ENCODE results near the gene CDC42EP1. TPM values are rescaled to one million over a fixed set of nuclear protein-coding genes. Genes with fewer than 3 reads are reported as not detected.

CDC42EP1 gene
- polyA plus RNA-seq, 3 donors, result 5.9 to 13.2 (median 8.5) TPM

DNA sequence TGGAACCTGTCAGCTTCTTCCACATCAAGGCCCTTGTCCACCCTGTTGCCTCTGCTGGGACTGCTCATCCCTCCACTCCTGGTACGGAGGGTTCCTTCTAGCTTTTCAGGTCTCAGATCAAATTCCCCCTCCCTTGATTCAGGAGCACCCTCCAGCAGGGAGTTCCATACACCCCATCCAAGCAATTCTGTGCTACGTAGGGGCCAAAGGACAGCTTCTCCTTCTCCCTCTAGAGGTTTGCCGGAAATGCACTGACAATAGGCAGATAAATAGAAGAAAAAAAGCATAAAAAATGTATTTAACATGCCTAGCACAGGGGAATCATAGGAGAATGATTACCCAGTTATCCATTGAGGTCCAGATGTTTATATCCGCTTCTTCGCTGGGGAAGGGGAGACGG, 37.8 kb upstream of the CDC42EP1 start:
- TF ChIP-seq, protein P1, sequence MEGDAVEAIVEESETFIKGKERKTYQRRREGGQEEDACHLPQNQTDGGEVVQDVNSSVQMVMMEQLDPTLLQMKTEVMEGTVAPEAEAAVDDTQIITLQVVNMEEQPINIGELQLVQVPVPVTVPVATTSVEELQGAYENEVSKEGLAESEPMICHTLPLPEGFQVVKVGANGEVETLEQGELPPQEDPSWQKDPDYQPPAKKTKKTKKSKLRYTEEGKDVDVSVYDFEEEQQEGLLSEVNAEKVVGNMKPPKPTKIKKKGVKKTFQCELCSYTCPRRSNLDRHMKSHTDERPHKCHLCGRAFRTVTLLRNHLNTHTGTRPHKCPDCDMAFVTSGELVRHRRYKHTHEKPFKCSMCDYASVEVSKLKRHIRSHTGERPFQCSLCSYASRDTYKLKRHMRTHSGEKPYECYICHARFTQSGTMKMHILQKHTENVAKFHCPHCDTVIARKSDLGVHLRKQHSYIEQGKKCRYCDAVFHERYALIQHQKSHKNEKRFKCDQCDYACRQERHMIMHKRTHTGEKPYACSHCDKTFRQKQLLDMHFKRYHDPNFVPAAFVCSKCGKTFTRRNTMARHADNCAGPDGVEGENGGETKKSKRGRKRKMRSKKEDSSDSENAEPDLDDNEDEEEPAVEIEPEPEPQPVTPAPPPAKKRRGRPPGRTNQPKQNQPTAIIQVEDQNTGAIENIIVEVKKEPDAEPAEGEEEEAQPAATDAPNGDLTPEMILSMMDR (IDR thresholded peaks at IDR 0.05), result no peak
- Histone ChIP-seq H3K4me3 (replicated peaks in 1 of 3; ENCODE audit: low read depth in 2 of 3, low read length in 3 of 3) (no peak overlapping the region), H3K36me3 (replicated peaks in 1 of 2; ENCODE audit: control insufficient read depth in 1 of 2, insufficient read depth in 2 of 2, low read length in 2 of 2) (no peaks in the 10 kb centered on the region), H2AFZ (ENCODE audit: insufficient read depth, low read depth, low read length, poor library complexity, severe bottlenecking) (no peak overlapping the region), H3K4me1 (ENCODE audit: control insufficient read depth in 1 of 2, insufficient read depth in 2 of 2, low read length in 2 of 2) (peaks cover 4 to 19% of the 10 kb centered on the region in 2 donors), H3K4me2 (replicated peaks; ENCODE audit: extremely low read depth, low read length, poor library complexity, severe bottlenecking) (no peak overlapping the region), H3K27ac (ENCODE audit: low read depth in 1 of 2, low read length in 2 of 2) (no peak overlapping the region), H3K9ac (ENCODE audit: insufficient read depth, low read length, poor library complexity, severe bottlenecking) (no peak overlapping the region), H4K20me1 (ENCODE audit: insufficient read depth, low read length) (no peaks in the 10 kb centered on the region), H3K9me3 (replicated peaks in 1 of 2; ENCODE audit: control insufficient read depth in 1 of 2, insufficient read depth in 1 of 2, low read length in 2 of 2) (peaks cover 0 to 6% of the 10 kb centered on the region in 2 donors), H3K27me3 (ENCODE audit: control insufficient read depth in 2 of 2, insufficient read depth in 2 of 2, low read length in 2 of 2) (peaks cover 16 to 38% of the 10 kb centered on the region in 2 donors), H3K79me2 (ENCODE audit: insufficient read depth, low read length) (no peaks in the 10 kb centered on the region)
- no peak overlapping the region for H3K4me3 Mint-ChIP-seq
- H3K4me1 Mint-ChIP-seq, result peaks cover 14% of the 10 kb centered on the region
- 100% methylated on average over 4 of the region's 6 CpGs for WGBS (ENCODE audit: insufficient coverage)
- H3K36me3 Mint-ChIP-seq, result peaks cover 0 to 2% of the 10 kb centered on the region in 2 donors
- no peak overlapping the region for H3K27ac Mint-ChIP-seq
- H3K9me3 Mint-ChIP-seq, result peaks cover 0 to 12% (median 3%) of the 10 kb centered on the region in 7 donors
- peaks cover 38 to 53% (median 50%) of the 10 kb centered on the region in 3 donors for H3K27me3 Mint-ChIP-seq (ENCODE audit: low read depth in 3 of 3)
- DNase-seq, result no peak
- intact Hi-C loops (cut with micrococcal nuclease), result no loop called here

DNA sequence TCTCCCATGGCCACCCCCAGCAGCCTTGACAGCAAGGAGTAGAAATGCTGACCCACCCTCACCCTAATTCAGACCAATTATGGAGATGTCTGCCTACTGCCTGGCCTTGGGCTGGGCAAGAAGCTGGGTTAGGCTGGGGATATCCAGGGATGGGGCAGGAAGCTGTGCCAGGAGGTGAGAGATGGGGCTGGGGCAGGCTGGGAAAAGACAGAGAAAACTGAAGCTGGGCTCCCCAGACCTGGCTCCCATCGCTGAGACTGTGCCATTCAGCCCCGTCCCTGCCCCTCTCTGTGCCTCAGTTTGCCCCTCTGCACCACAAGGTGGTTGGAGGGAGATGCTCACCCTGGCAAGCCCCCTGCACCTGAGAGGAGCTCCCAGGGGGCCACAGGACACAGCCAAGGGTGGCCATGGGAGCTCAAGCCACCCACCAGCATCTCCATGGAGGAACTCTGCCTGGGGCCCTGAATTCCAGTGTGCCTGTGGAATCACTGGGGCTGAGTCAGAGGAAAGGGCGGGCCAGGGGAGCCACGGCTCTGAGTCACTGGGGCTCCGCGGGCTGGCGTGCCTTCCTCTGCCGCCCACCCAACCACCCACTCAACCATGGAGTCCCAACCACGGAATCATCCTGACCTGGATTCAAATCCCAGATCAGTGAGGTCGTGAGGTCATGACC, 35.1 kb upstream of the CDC42EP1 start:
- no peak overlapping the region for H3K4me2 ChIP-seq (replicated peaks; ENCODE audit: extremely low read depth, low read length, poor library complexity, severe bottlenecking)
- no peaks in the 10 kb centered on the region for H3K36me3 ChIP-seq (replicated peaks in 1 of 2; ENCODE audit: control insufficient read depth in 1 of 2, insufficient read depth in 2 of 2, low read length in 2 of 2)
- peaks cover 0 to under 1% of the 10 kb centered on the region in 2 donors for H3K9me3 ChIP-seq (replicated peaks in 1 of 2; ENCODE audit: control insufficient read depth in 1 of 2, insufficient read depth in 1 of 2, low read length in 2 of 2)
- no peak overlapping the region for H2AFZ ChIP-seq (ENCODE audit: insufficient read depth, low read depth, low read length, poor library complexity, severe bottlenecking)
- DNase-seq, result peak in 2 of 3 donors; percentile 32 to 68
- 47% methylated on average over 8 of the region's 10 CpGs for WGBS (ENCODE audit: insufficient coverage)
- Mint-ChIP-seq H3K27me3 (ENCODE audit: low read depth in 3 of 3) (peaks cover 25 to 31% (median 27%) of the 10 kb centered on the region in 3 donors), H3K4me1 (peaks cover 12% of the 10 kb centered on the region), H3K9me3 (peaks cover 0 to 4% (median 0%) of the 10 kb centered on the region in 7 donors), H3K36me3 (no peaks in the 10 kb centered on the region), H3K4me3 (no peak overlapping the region), H3K27ac (peak overlapping the region in 1 of 7 donors; percentile 45)
- peaks cover under 1 to 17% of the 10 kb centered on the region in 2 donors for H3K27me3 ChIP-seq (ENCODE audit: control insufficient read depth in 2 of 2, insufficient read depth in 2 of 2, low read length in 2 of 2)
- H3K9ac ChIP-seq (ENCODE audit: insufficient read depth, low read length, poor library complexity, severe bottlenecking), result no peak overlapping the region
- H3K4me1 ChIP-seq (ENCODE audit: control insufficient read depth in 1 of 2, insufficient read depth in 2 of 2, low read length in 2 of 2), result peaks cover 0 to 7% of the 10 kb centered on the region in 2 donors
- no peaks in the 10 kb centered on the region for H4K20me1 ChIP-seq (ENCODE audit: insufficient read depth, low read length)
- H3K79me2 ChIP-seq (ENCODE audit: insufficient read depth, low read length), result no peaks in the 10 kb centered on the region
- TF ChIP-seq, protein P1 (IDR thresholded peaks at IDR 0.05), result no peak
- no peak overlapping the region for H3K27ac ChIP-seq (ENCODE audit: low read depth in 1 of 2, low read length in 2 of 2)
- intact Hi-C loops (cut with micrococcal nuclease), result no loop called here
- no peak overlapping the region for H3K4me3 ChIP-seq (replicated peaks in 1 of 3; ENCODE audit: low read depth in 2 of 3, low read length in 3 of 3)

Data from CD14-positive monocyte (primary cell).